HepG2 (cell line): ENCODE results near the gene RNASE12. TPM values are rescaled to one million over a fixed set of nuclear protein-coding genes. Genes with fewer than 3 reads are reported as not detected.

ENCODE experiments used
- ATF4 ChIP-seq, 2 experiments: fragments of 450-650 bp in 1 of 2; sonication (generic) in 1 of 2; formaldehyde crosslinking; IDR thresholded peaks; 2 replicates each; pipeline versions ENCODE4 v1.5.0 to v1.8.0; 2020 to 2022; ENCODE audit warnings: mild to moderate bottlenecking in 1 of 2, missing genetic modification reagents in 1 of 2
- CHD2 ChIP-seq: IDR thresholded peaks from 2 replicates; pipeline ENCODE4 v1.6.1; 2011; ENCODE audit warnings: low read depth, low read length, improper control_type of control experiment
- CTCF ChIP-seq: sonication (generic); formaldehyde crosslinking; IDR thresholded peaks from 2 replicates; pipeline ENCODE4 v1.5.0; 2020; ENCODE audit warnings: mild to moderate bottlenecking, missing genetic modification reagents, moderate library complexity
- GATA4 ChIP-seq: sonication (generic); IDR thresholded peaks from 2 replicates; pipeline ENCODE4 v1.6.1; 2016; ENCODE audit warnings: antibody characterized with exemption, low read depth, borderline replicate concordance
- GTF3A ChIP-seq: sonication (generic); formaldehyde crosslinking; conservative IDR thresholded peaks from 2 replicates; pipeline ENCODE4 v1.4.0; 2020; ENCODE audit warnings: mild to moderate bottlenecking, missing genetic modification reagents
- HOXA3 ChIP-seq: sonication (generic); formaldehyde crosslinking; IDR thresholded peaks from 2 replicates; pipeline ENCODE4 v1.5.0; 2020; ENCODE audit warnings: missing genetic modification reagents
- KDM4B ChIP-seq: sonication (generic); formaldehyde crosslinking; IDR thresholded peaks from 2 replicates; pipeline ENCODE4 v1.4.0; 2020; ENCODE audit warnings: missing genetic modification reagents
- MATR3 ChIP-seq: sonication (generic); formaldehyde crosslinking; IDR thresholded peaks from 2 replicates; pipeline ENCODE4 v1.4.0; 2020; ENCODE audit warnings: missing genetic modification reagents
- MIER3 ChIP-seq: IDR thresholded peaks from 2 replicates; pipeline ENCODE4 v1.6.1; 2016; ENCODE audit warnings: missing compliant biosample characterization, borderline replicate concordance
- MTERF4 ChIP-seq: sonication (generic); formaldehyde crosslinking; IDR thresholded peaks from 2 replicates; pipeline ENCODE4 v1.8.0; 2023; ENCODE audit warnings: mild to moderate bottlenecking, missing genetic modification reagents
- NCOA5 ChIP-seq: sonication (generic); formaldehyde crosslinking; IDR thresholded peaks from 2 replicates; pipeline ENCODE4 v1.4.0; 2020; ENCODE audit warnings: missing genetic modification reagents
- NFE2 ChIP-seq: sonication (generic); formaldehyde crosslinking; IDR thresholded peaks from 2 replicates; pipeline ENCODE4 v1.4.0; 2020; ENCODE audit warnings: missing genetic modification reagents
- NR3C1 ChIP-seq: sonication (generic); formaldehyde crosslinking; IDR thresholded peaks from 2 replicates; pipeline ENCODE4 v1.4.0; 2020; ENCODE audit warnings: missing genetic modification reagents
- PHF5A ChIP-seq: IDR thresholded peaks from one replicate; pipeline ENCODE4 v1.6.1; 2018; ENCODE audit warnings: low read depth, missing genetic modification reagents; ENCODE audit not compliant: unreplicated experiment
- RFXAP ChIP-seq: sonication (generic); formaldehyde crosslinking; IDR thresholded peaks from 2 replicates; pipeline ENCODE4 v1.4.0; 2020; ENCODE audit warnings: missing genetic modification reagents, borderline replicate concordance
- SMAD9 ChIP-seq: sonication (generic); formaldehyde crosslinking; IDR thresholded peaks from 2 replicates; pipeline ENCODE4 v1.5.1; 2020; ENCODE audit warnings: mild to moderate bottlenecking, missing genetic modification reagents
- WIZ ChIP-seq: sonication (generic); formaldehyde crosslinking; IDR thresholded peaks from 2 replicates; pipeline ENCODE4 v1.5.1; 2020; ENCODE audit warnings: mild to moderate bottlenecking, missing genetic modification reagents
- ZBTB8A ChIP-seq: sonication (generic); formaldehyde crosslinking; IDR thresholded peaks from 2 replicates; pipeline ENCODE4 v1.4.0; 2020; ENCODE audit warnings: mild to moderate bottlenecking, low read depth, missing genetic modification reagents, borderline replicate concordance
- ZNF205 ChIP-seq: IDR thresholded peaks from 2 replicates; pipeline ENCODE4 v1.6.1; 2018; ENCODE audit warnings: missing biosample characterization, missing genetic modification reagents
- ZNF432 ChIP-seq: sonication (generic); formaldehyde crosslinking; IDR thresholded peaks from 2 replicates; pipeline ENCODE4 v1.5.0; 2020; ENCODE audit warnings: missing genetic modification reagents, mild to moderate bottlenecking, borderline replicate concordance
- ZNF503 ChIP-seq: sonication (generic); formaldehyde crosslinking; IDR thresholded peaks from 2 replicates; pipeline ENCODE4 v1.4.0; 2020; ENCODE audit warnings: missing genetic modification reagents
- ZNF660 ChIP-seq: sonication (generic); formaldehyde crosslinking; IDR thresholded peaks from 2 replicates; pipeline ENCODE4 v1.5.1; 2020; ENCODE audit warnings: mild to moderate bottlenecking, low read depth, missing genetic modification reagents, borderline replicate concordance
- ZSCAN12 ChIP-seq: sonication (generic); formaldehyde crosslinking; IDR thresholded peaks from 2 replicates; pipeline ENCODE4 v1.9.0; 2021; ENCODE audit warnings: mild to moderate bottlenecking, missing genetic modification reagents
- polyA plus RNA-seq, 8 experiments: library from polyadenylated mRNA; depleted of rRNA in 3 of 8; stranded (reverse) in 7 of 8; unstranded in 1 of 8; fragments of >200 nt; fragmentation: Illumina TruSeq in 4 of 8; extraction: Trizol in 4 of 8; gene quantifications; 2 replicates each; pipeline versions ENCODE4 v1.2.1 to v1.2.3, GENCODE V29; 2011 to 2016; ENCODE audit warnings: low read depth in 4 of 8, missing spikeins in 1 of 8, mixed read lengths in 1 of 8; ENCODE audit not compliant: insufficient read depth in 1 of 8
- total RNA-seq, 5 experiments: library from RNA; depleted of rRNA; stranded (reverse); fragments of >200 nt; fragmentation: Illumina TruSeq; extraction: Trizol; gene quantifications; 2 replicates each; pipeline ENCODE4 v1.2.3, GENCODE V29; 2016; ENCODE audit warnings: low read depth in 1 of 5

Gene RNASE12
- total and polyA plus RNA-seq, 2 of the 13 experiments (the other 11 are each of a cell fraction or from before 2014, with no cell fraction given), result not detected

GRCh38 chr14:20613094-20614037, 22.2 kb upstream of the RNASE12 start (continued):
- TF ChIP-seq ZNF205 (CRISPR knock-in tag) (peak; percentile 68), CTCF (CRISPR knock-in tag) (peak; percentile 92), ZNF432 (CRISPR knock-in tag) (no peak), ATF4 (CRISPR knock-in tag; IDR thresholded peaks at IDR 0.05) (peak in 1 of 2 experiments; percentile 78; a peak in 2 of 4 replicates), ZNF660 (CRISPR knock-in tag) (no peak), GATA4 (no peak), MIER3 (peak; percentile 67), ZSCAN12 (CRISPR knock-in tag) (0 out of 2 replicates have a peak, but pooled peaks have one; percentile 14), WIZ (CRISPR knock-in tag) (no peak; the same call in 1 of the 2 replicates), KDM4B (no peak), ZBTB8A (no peak), SMAD9 (CRISPR knock-in tag) (peak; percentile 70), PHF5A (CRISPR knock-in tag) (no peak), NR3C1 (no peak), GTF3A (CRISPR knock-in tag) (no peak), NFE2 (CRISPR knock-in tag) (no peak), MATR3 (CRISPR knock-in tag) (no peak), RFXAP (CRISPR knock-in tag) (peak; percentile 82; the same call in 1 of the 2 replicates), ZNF503 (CRISPR knock-in tag) (peak; percentile 87; the same call in 1 of the 2 replicates), CHD2 (no peak), HOXA3 (peak; percentile 86), NCOA5 (CRISPR knock-in tag) (no peak), MTERF4 (CRISPR knock-in tag) (peak; percentile 70; the same call in 1 of the 2 replicates)
